Measurements from ENCODE around the gene CNKSR2.
"Not testable (repeated sequence)": the region's sequence is repeated elsewhere in the genome, so short reads cannot be mapped to it uniquely, and the experiment has no call there.

Gene CNKSR2

GRCh38 chrX:21503593-21503992 lies 129.4 kb downstream of the CNKSR2 start:
- TF ChIP-seq MYC (IDR thresholded peaks at IDR 0.05; ENCODE audit: low read depth, low read length) (no peak), CTCF (IDR thresholded peaks at IDR 0.05; ENCODE audit: low read depth, low read length) (no peak), POLR2A (IDR thresholded peaks at IDR 0.05; ENCODE audit: extremely low read depth, insufficient read length) (no peak), MAX (IDR thresholded peaks at IDR 0.05; ENCODE audit: low read depth, low read length) (no peak)
- DNase-seq (ENCODE audit: low read depth), result no peak
- no peak overlapping the region for H3K4me3 ChIP-seq (ENCODE audit: low read depth, low read length)

- TF ChIP-seq CTCF (IDR thresholded peaks at IDR 0.05; ENCODE audit: low read depth, low read length), result no peak
- TF ChIP-seq MAX (IDR thresholded peaks at IDR 0.05; ENCODE audit: low read depth, low read length), result no peak
- no peak for TF ChIP-seq MYC (IDR thresholded peaks at IDR 0.05; ENCODE audit: low read depth, low read length)
- no peak for TF ChIP-seq POLR2A (IDR thresholded peaks at IDR 0.05; ENCODE audit: extremely low read depth, insufficient read length)
- no peak for DNase-seq (ENCODE audit: low read depth)
- H3K4me3 ChIP-seq (ENCODE audit: low read depth, low read length), result no peak overlapping the region
Observed at GRCh38 chrX:21509912-21510311, 135.7 kb downstream of the CNKSR2 start.

- H3K4me3 ChIP-seq (ENCODE audit: low read depth, low read length), result no peak overlapping the region
- no peak for DNase-seq (ENCODE audit: low read depth)
- TF ChIP-seq MYC (IDR thresholded peaks at IDR 0.05; ENCODE audit: low read depth, low read length) (no peak), POLR2A (IDR thresholded peaks at IDR 0.05; ENCODE audit: extremely low read depth, insufficient read length) (no peak), MAX (IDR thresholded peaks at IDR 0.05; ENCODE audit: low read depth, low read length) (no peak), CTCF (IDR thresholded peaks at IDR 0.05; ENCODE audit: low read depth, low read length) (no peak)
Observed at GRCh38 chrX:21524008-21524407, 149.8 kb downstream of the CNKSR2 start.

- DNase-seq (ENCODE audit: low read depth), result no peak
Observed at GRCh38 chrX:21528076-21528475, 153.9 kb downstream of the CNKSR2 start.

GRCh38 chrX:21529771-21530170 lies 155.6 kb downstream of the CNKSR2 start:
- no peak for TF ChIP-seq CTCF (IDR thresholded peaks at IDR 0.05; ENCODE audit: low read depth, low read length)
- no peak for TF ChIP-seq POLR2A (IDR thresholded peaks at IDR 0.05; ENCODE audit: extremely low read depth, insufficient read length)
- TF ChIP-seq MYC (IDR thresholded peaks at IDR 0.05; ENCODE audit: low read depth, low read length), result no peak
- no peak for TF ChIP-seq MAX (IDR thresholded peaks at IDR 0.05; ENCODE audit: low read depth, low read length)
- no peak overlapping the region for H3K4me3 ChIP-seq (ENCODE audit: low read depth, low read length)
- DNase-seq (ENCODE audit: low read depth), result no peak

More at GRCh38 chrX:21528076-21528475, 153.9 kb downstream of the CNKSR2 start:
- no peak overlapping the region for H3K4me3 ChIP-seq (ENCODE audit: low read depth, low read length)
- TF ChIP-seq POLR2A (IDR thresholded peaks at IDR 0.05; ENCODE audit: extremely low read depth, insufficient read length), result no peak
- no peak for TF ChIP-seq CTCF (IDR thresholded peaks at IDR 0.05; ENCODE audit: low read depth, low read length)
- TF ChIP-seq MAX (IDR thresholded peaks at IDR 0.05; ENCODE audit: low read depth, low read length), result no peak
- no peak for TF ChIP-seq MYC (IDR thresholded peaks at IDR 0.05; ENCODE audit: low read depth, low read length)

- DNase-seq (ENCODE audit: low read depth); H3K4me3 ChIP-seq (ENCODE audit: low read depth, low read length): not testable (repeated sequence)
Observed at GRCh38 chrX:21544642-21545041, 170.4 kb downstream of the CNKSR2 start.
